COLO668 (cell line): ENCODE data around the gene TADA1.

Experiments
- DNase-seq: peaks from one replicate; lab custom pipeline; 2025; ENCODE audit not compliant: unreplicated experiment; lab: John Stamatoyannopoulos, UW

TADA1 gene

GRCh38 chr1:166875734-166876539 lies at the start of gene TADA1:
TADA1 (minus strand) TSS chr1:166876264; CDS start chr1:166876233, 31 bp downstream.
- peak; percentile 99 for DNase-seq

GRCh38 chr1:166924823-166925541 lies 48.9 kb upstream of the TADA1 start:
- DNase-seq = no peak

- DNase-seq = no peak
These were observed 44.8 kb upstream of the TADA1 start for GRCh38 chr1:166920561-166921475.

GRCh38 chr1:166918956-166919316 lies 42.9 kb upstream of the TADA1 start:
- no peak for DNase-seq

- no peak for DNase-seq
These were observed 42.3 kb upstream of the TADA1 start for GRCh38 chr1:166918088-166918955.

- DNase-seq = no peak
These were observed 39.9 kb upstream of the TADA1 start for GRCh38 chr1:166915941-166916340.

GRCh38 chr1:166915042-166915441 lies 39.0 kb upstream of the TADA1 start:
- no peak for DNase-seq

GRCh38 chr1:166914111-166914510 lies 38.0 kb upstream of the TADA1 start:
- DNase-seq = no peak

GRCh38 chr1:166911624-166912023 lies 35.6 kb upstream of the TADA1 start:
- no peak for DNase-seq

GRCh38 chr1:166910396-166910994 lies 34.4 kb upstream of the TADA1 start:
- DNase-seq = peak; percentile 81

- no peak for DNase-seq
These were observed 32.9 kb upstream of the TADA1 start for GRCh38 chr1:166908942-166909341.

GRCh38 chr1:166907763-166908162 lies 31.7 kb upstream of the TADA1 start:
- DNase-seq = no peak

- DNase-seq = no peak
These were observed 31.0 kb upstream of the TADA1 start for GRCh38 chr1:166907051-166907450.

GRCh38 chr1:166906647-166907046 lies 30.6 kb upstream of the TADA1 start:
- no peak for DNase-seq

- DNase-seq = no peak
These were observed 29.8 kb upstream of the TADA1 start for GRCh38 chr1:166905900-166906299.

GRCh38 chr1:166905136-166905535 lies 29.1 kb upstream of the TADA1 start:
- DNase-seq = no peak

- no peak for DNase-seq
These were observed 27.2 kb upstream of the TADA1 start for GRCh38 chr1:166903232-166903631.

- DNase-seq = no peak
These were observed 26.2 kb upstream of the TADA1 start for GRCh38 chr1:166902279-166902678.

- DNase-seq = no peak
These were observed 24.9 kb upstream of the TADA1 start for GRCh38 chr1:166900987-166901386.

- DNase-seq = no peak
These were observed 23.7 kb upstream of the TADA1 start for GRCh38 chr1:166899769-166900168.
